ENCODE data around the gene MIGA1. TPM values are rescaled to one million over a fixed set of nuclear protein-coding genes. Genes with fewer than 3 reads are reported as not detected.
"Not testable (repeated sequence)": the region's sequence is repeated elsewhere in the genome, so short reads cannot be mapped to it uniquely, and the experiment has no call there.

The MIGA1 gene
- total and polyA plus RNA-seq, 8 donors, result 1.5 to 11.0 (median 7.4) TPM

- TF ChIP-seq, protein P1, sequence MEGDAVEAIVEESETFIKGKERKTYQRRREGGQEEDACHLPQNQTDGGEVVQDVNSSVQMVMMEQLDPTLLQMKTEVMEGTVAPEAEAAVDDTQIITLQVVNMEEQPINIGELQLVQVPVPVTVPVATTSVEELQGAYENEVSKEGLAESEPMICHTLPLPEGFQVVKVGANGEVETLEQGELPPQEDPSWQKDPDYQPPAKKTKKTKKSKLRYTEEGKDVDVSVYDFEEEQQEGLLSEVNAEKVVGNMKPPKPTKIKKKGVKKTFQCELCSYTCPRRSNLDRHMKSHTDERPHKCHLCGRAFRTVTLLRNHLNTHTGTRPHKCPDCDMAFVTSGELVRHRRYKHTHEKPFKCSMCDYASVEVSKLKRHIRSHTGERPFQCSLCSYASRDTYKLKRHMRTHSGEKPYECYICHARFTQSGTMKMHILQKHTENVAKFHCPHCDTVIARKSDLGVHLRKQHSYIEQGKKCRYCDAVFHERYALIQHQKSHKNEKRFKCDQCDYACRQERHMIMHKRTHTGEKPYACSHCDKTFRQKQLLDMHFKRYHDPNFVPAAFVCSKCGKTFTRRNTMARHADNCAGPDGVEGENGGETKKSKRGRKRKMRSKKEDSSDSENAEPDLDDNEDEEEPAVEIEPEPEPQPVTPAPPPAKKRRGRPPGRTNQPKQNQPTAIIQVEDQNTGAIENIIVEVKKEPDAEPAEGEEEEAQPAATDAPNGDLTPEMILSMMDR (IDR thresholded peaks at IDR 0.05), result no peak
- Histone ChIP-seq H3K36me3 (no peaks in the 10 kb centered on the region), H3K4me3 (no peak overlapping the region), H3K4me1 (peaks cover 0 to 10% (median 9%) of the 10 kb centered on the region in 3 donors), H3K9me3 (no peaks in the 10 kb centered on the region), H3K27ac (peak overlapping the region in 1 of 4 donors; percentile 40), H3K27me3 (no peaks in the 10 kb centered on the region)
- no peak for ATAC-seq
- no peak for FAIRE-seq
- intact Hi-C loops (cut with DNase I), result no loop called here
- peak in 1 of 6 donors; percentile 23 for DNase-seq
- 40 to 42% methylated on average over 7 of the region's 7 CpGs for WGBS, 2 donors
Observed at GRCh38 chr1:77776007-77776700, 3.3 kb upstream of the MIGA1 start.

DNA sequence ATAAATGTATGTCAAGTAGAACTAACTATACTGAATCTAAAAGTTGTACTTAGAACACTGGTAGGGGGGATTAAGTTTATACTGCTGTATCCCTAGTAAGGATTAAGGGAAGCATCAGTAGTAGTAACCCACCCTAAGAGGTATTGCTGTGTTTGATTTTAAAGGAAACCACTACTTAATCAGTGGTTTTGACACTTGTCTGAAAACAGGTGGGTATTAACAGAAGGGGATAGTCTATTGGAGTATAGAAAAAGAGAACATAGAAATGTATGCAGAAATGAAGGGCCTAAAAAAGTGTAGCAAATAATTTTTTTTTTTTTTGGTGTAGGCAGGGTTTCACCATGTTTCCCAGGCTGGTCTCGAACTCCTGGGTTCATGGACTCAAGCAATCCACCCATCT, 2.2 kb downstream of the MIGA1 start:
- Histone ChIP-seq H3K27ac (no peak overlapping the region), H3K4me1 (peaks cover 0 to 11% (median 10%) of the 10 kb centered on the region in 3 donors), H3K27me3 (no peaks in the 10 kb centered on the region), H3K9me3 (no peaks in the 10 kb centered on the region), H3K36me3 (no peaks in the 10 kb centered on the region), H3K4me3 (no peak overlapping the region)
- DNase-seq (no peak), ATAC-seq (no peak), FAIRE-seq (no peak)
- TF ChIP-seq, protein P1 (IDR thresholded peaks at IDR 0.05), result no peak
- intact Hi-C loops (cut with DNase I), result no loop called here
- WGBS, 2 donors, result 89 to 92% methylated on average over 1 of the region's 1 CpG

DNA sequence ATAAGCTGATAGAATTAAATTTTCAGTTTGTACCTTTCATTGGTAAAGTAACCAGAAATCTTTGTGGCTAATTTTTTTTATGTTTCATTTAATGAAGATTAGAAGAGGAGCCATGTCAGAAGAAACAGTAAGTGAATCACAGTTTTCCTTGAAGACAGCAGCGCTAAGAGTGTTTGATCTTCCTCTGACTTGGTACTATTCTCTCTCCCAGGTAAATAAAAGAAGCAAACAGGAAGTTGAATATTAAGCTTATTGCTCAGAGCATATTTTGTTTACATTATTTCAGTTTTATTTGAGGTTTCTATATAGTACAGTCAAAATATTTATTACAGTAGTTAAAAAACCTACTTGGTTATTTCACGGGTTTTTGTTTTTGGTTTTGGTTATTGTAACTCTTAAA, 3.7 kb downstream of the MIGA1 start:
- Histone ChIP-seq H3K27ac (no peak overlapping the region), H3K36me3 (peaks cover 0 to 3% (median 0%) of the 10 kb centered on the region in 3 donors), H3K4me1 (peaks cover 0 to 11% (median 10%) of the 10 kb centered on the region in 3 donors), H3K9me3 (no peaks in the 10 kb centered on the region), H3K27me3 (no peaks in the 10 kb centered on the region), H3K4me3 (no peak overlapping the region)
- FAIRE-seq (no peak), ATAC-seq (no peak), DNase-seq (no peak)
- 59 to 63% methylated on average over 2 of the region's 2 CpGs for WGBS, 2 donors
- TF ChIP-seq, protein P1 (IDR thresholded peaks at IDR 0.05), result no peak
- intact Hi-C loops (cut with DNase I), result no loop called here

GRCh38 chr1:77786093-77786741, 6.8 kb downstream of the MIGA1 start:
- H3K27ac ChIP-seq; ATAC-seq; intact Hi-C loops (cut with DNase I); FAIRE-seq; H3K4me3 ChIP-seq; H3K9me3 ChIP-seq; H3K4me1 ChIP-seq; H3K27me3 ChIP-seq; DNase-seq: not testable (repeated sequence)
- H3K36me3 ChIP-seq, result peaks cover 0 to 11% (median 0%) of the 10 kb centered on the region in 3 donors
- WGBS, 2 donors, result 78 to 100% methylated on average over 2 of the region's 2 CpGs

DNA sequence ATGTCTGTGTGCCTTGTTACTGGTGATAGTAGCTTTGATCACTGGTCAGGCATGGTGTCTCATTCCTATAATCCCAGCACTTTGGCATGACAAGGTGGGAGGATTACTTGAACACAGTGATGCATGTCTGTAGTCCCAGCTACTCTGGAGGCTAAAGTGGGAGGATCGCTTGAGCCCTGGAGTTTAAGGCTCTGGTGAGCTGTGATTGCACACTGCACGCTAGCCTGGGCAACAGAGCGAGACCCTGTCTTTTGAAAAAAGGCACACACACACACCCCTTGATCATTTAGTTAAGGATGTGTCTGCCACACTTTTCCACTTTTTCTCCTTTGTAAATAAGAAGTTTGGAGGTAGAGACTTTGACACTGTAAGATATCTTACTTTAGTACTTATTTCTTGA, 15.1 kb downstream of the MIGA1 start:
- ATAC-seq (no peak), FAIRE-seq (no peak), DNase-seq (no peak)
- 93 to 97% methylated on average over 3 of the region's 3 CpGs for WGBS, 2 donors
- TF ChIP-seq, protein P1 (IDR thresholded peaks at IDR 0.05), result no peak
- H3K4me1 ChIP-seq, result no peaks in the 10 kb centered on the region
- no peaks in the 10 kb centered on the region for H3K36me3 ChIP-seq
- no peaks in the 10 kb centered on the region for H3K9me3 ChIP-seq
- intact Hi-C loops (cut with DNase I), result no loop called here
- H3K4me3 ChIP-seq, result no peak overlapping the region
- H3K27me3 ChIP-seq, result no peaks in the 10 kb centered on the region
- H3K27ac ChIP-seq, result no peak overlapping the region
